BJ (cell line): ENCODE results near the gene ALS2CL. TPM values are rescaled to one million over a fixed set of nuclear protein-coding genes. Genes with fewer than 3 reads are reported as not detected.

ENCODE experiments used
- CTCF ChIA-PET: fragments of 350-600 bp; formaldehyde crosslinking; extraction: SDS; loops from one replicate; lab custom pipeline; 2021; ENCODE audit warnings: antibody characterized with exemption, inconsistent platforms; lab: Yijun Ruan, JAX
- POLR2A ChIA-PET: fragments of 300-600 bp; sonication (Branson Sonifier 250); formaldehyde crosslinking; extraction: SDS; loops from one replicate; lab custom pipeline; 2021; ENCODE audit warnings: antibody characterized with exemption; lab: Charles Lee
- DNase-seq: peaks from one replicate; pipeline ENCODE4 v3.0.0-alpha.2; 2011; ENCODE audit warnings: low read depth
- H3K27me3 ChIP-seq: 2 replicates; pipeline ENCODE4 v1.6.0; 2011; ENCODE audit warnings: low read length; ENCODE audit not compliant: control insufficient read depth, insufficient read depth
- H3K36me3 ChIP-seq: 2 replicates; pipeline ENCODE4 v1.5.1; 2011; ENCODE audit warnings: low read length; ENCODE audit not compliant: control insufficient read depth, insufficient read depth
- H3K4me3 ChIP-seq: 2 replicates; pipeline ENCODE4 v1.5.1; 2011; ENCODE audit warnings: low read depth, mild to moderate bottlenecking, control low read depth, low read length
- polyA plus RNA-seq: library from polyadenylated mRNA; depleted of rRNA; stranded (reverse); fragments of >200 nt; gene quantifications from 2 replicates; pipeline ENCODE4 v1.2.3, GENCODE V29; 2011
- TF ChIP-seq, protein P1 (sequence below): IDR thresholded peaks from 2 replicates; pipeline ENCODE4 v1.5.1; 2011; ENCODE audit warnings: low read depth, mild to moderate bottlenecking, control low read depth, inconsistent platforms, low read length, moderate library complexity; ENCODE audit not compliant: insufficient read depth

Gene ALS2CL
- polyA plus RNA-seq, 1 experiment, result 7.2 TPM

GRCh38 chr3:46713050-46713897 is 19.8 kb upstream of the ALS2CL start:
- Histone ChIP-seq H3K36me3 (no peaks in the 10 kb centered on the region), H3K27me3 (peaks cover 1% of the 10 kb centered on the region; the same call in 1 of the 2 replicates), H3K4me3 (no peak overlapping the region)
- TF ChIP-seq, protein P1, sequence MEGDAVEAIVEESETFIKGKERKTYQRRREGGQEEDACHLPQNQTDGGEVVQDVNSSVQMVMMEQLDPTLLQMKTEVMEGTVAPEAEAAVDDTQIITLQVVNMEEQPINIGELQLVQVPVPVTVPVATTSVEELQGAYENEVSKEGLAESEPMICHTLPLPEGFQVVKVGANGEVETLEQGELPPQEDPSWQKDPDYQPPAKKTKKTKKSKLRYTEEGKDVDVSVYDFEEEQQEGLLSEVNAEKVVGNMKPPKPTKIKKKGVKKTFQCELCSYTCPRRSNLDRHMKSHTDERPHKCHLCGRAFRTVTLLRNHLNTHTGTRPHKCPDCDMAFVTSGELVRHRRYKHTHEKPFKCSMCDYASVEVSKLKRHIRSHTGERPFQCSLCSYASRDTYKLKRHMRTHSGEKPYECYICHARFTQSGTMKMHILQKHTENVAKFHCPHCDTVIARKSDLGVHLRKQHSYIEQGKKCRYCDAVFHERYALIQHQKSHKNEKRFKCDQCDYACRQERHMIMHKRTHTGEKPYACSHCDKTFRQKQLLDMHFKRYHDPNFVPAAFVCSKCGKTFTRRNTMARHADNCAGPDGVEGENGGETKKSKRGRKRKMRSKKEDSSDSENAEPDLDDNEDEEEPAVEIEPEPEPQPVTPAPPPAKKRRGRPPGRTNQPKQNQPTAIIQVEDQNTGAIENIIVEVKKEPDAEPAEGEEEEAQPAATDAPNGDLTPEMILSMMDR, result no peak
- no peak for DNase-seq
- POLR2A ChIA-PET, result no interaction called here
- CTCF ChIA-PET, result interaction anchor here (1.3 kb wide), 1 partner anchor 83 kb away, joined by 3 read pairs; no protein-coding TSS in a partner anchor

DNA sequence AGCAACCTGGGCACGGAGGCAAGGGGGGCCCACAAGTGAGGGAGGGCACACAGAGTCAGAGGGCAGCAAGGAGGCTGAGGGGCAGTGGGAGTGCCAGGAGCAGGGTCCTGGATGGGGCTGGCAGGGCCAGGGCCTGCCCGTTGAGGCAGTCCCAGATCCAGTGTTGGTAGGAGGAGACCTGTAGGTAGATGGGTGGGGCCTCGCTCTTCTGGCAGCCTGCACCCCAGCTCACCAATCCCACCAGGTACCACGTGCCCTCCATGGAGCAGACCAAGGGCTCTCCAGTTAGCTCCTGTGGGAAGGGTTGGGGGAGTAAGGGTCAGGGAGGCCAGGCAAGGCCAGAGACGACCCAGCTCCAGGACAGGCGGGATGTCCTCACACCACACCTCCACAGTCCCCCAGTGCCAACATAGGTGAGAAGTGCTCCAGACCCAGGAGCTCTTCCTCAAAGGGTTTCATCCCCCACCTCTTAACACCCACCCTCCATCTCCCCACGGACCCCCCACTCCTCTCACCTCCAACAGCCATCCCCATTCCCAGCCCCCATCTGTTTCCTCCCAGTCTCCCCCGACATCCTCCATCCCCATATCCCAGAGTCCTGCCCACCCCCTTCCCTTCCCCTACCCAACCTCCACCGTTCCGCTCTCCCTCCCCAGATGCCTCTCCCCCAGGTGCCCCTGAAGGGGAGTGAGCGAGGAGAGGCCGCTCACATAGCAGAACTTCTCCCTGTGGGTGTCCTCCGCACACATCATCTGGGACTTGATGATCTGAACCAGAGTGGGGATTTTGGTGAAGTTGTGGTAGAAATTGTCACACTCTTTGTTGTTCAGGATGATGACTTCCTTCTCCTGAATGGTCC is 18.9 kb upstream of the ALS2CL start:
- Histone ChIP-seq H3K27me3 (peaks cover 1% of the 10 kb centered on the region; the same call in 1 of the 2 replicates), H3K4me3 (no peak overlapping the region), H3K36me3 (no peaks in the 10 kb centered on the region)
- POLR2A ChIA-PET, result no interaction called here
- CTCF ChIA-PET, result no interaction called here
- TF ChIP-seq, protein P1, result no peak
- DNase-seq, result no peak

- peaks cover 1% of the 10 kb centered on the region; the same call in 1 of the 2 replicates for H3K27me3 ChIP-seq
- ChIA-PET CTCF (interaction anchor here (3.0 kb wide), 1 partner anchor 183 kb away, joined by 8 read pairs; no protein-coding TSS in a partner anchor), POLR2A (no interaction called here)
- H3K36me3 ChIP-seq, result no peaks in the 10 kb centered on the region
- TF ChIP-seq, protein P1, result no peak
- no peak for DNase-seq
- H3K4me3 ChIP-seq, result no peak overlapping the region
These were observed 18.3 kb upstream of the ALS2CL start for GRCh38 chr3:46711760-46712159.

DNA sequence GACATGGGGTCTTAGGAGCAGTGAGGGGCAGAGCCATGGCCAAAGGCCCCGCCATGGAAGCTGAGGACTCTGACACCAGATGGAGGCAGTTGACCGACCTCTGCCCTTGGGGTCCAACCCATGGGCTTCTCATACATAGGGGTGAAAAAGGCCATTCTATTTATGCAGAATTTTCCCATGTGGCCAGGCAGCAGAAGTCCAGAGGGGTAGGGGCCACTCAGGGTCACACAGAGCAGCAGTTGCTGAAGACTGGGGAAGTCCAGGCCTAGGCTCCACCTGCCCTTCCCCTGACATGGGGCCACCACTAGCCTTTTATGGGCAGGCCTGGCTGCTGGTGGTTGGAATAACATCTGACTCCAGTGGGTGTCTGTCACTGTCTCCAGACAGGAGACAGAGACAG is 17.8 kb upstream of the ALS2CL start:
- no peaks in the 10 kb centered on the region for H3K36me3 ChIP-seq
- no peak for DNase-seq
- ChIA-PET CTCF (interaction anchor here (0.6 to 3.5 kb wide), 4 partner anchors 8 to 184 kb away, joined by 3 to 11 read pairs (median 6); no protein-coding TSS in a partner anchor), POLR2A (no interaction called here)
- TF ChIP-seq, protein P1, result no peak
- H3K4me3 ChIP-seq, result no peak overlapping the region
- H3K27me3 ChIP-seq, result peaks cover 1% of the 10 kb centered on the region; the same call in 1 of the 2 replicates
